HepG2 (cell line): ENCODE measurements around the gene RTBDN. TPM values are rescaled to one million over a fixed set of nuclear protein-coding genes. Genes with fewer than 3 reads are reported as not detected.

Source experiments
- FOXA1 ChIP-seq, 2 experiments: fragments of 450-650 bp in 1 of 2; sonication (generic) in 1 of 2; formaldehyde crosslinking in 1 of 2; IDR thresholded peaks; 2 replicates each; pipeline versions ENCODE4 v1.4.0 to v1.6.1; 2016 to 2020; ENCODE audit warnings: missing genetic modification reagents in 1 of 2
- MEIS1 ChIP-seq: sonication (generic); formaldehyde crosslinking; IDR thresholded peaks from 2 replicates; pipeline ENCODE4 v1.9.0; 2021; ENCODE audit warnings: mild to moderate bottlenecking, missing genetic modification reagents, moderate library complexity, borderline replicate concordance
- MTF2 ChIP-seq: sonication (generic); formaldehyde crosslinking; IDR thresholded peaks from 2 replicates; pipeline ENCODE4 v1.5.0; 2020; ENCODE audit warnings: missing genetic modification reagents, borderline replicate concordance
- NFKB2 ChIP-seq: sonication (generic); formaldehyde crosslinking; IDR thresholded peaks from 2 replicates; pipeline ENCODE4 v1.4.0; 2020; ENCODE audit warnings: missing genetic modification reagents, borderline replicate concordance
- SIN3A ChIP-seq: IDR thresholded peaks from 2 replicates; pipeline ENCODE4 v1.6.1; 2011; ENCODE audit warnings: low read depth, mild to moderate bottlenecking, control low read depth, low read length, borderline replicate concordance
- SNAPC2 ChIP-seq: sonication (generic); formaldehyde crosslinking; IDR thresholded peaks from 2 replicates; pipeline ENCODE4 v1.8.1; 2022; ENCODE audit warnings: mild to moderate bottlenecking, missing genetic modification reagents
- ZNF556 ChIP-seq: sonication (generic); formaldehyde crosslinking; IDR thresholded peaks from 2 replicates; pipeline ENCODE4 v1.4.0; 2020; ENCODE audit warnings: mild to moderate bottlenecking, missing genetic modification reagents, borderline replicate concordance
- ZNF883 ChIP-seq: sonication (generic); formaldehyde crosslinking; IDR thresholded peaks from 2 replicates; pipeline ENCODE4 v1.5.1; 2020; ENCODE audit warnings: mild to moderate bottlenecking, missing genetic modification reagents; ENCODE audit errors: not compliant biosample characterization
- polyA plus RNA-seq, 8 experiments: library from polyadenylated mRNA; depleted of rRNA in 3 of 8; stranded (reverse) in 7 of 8; unstranded in 1 of 8; fragments of >200 nt; fragmentation: Illumina TruSeq in 4 of 8; extraction: Trizol in 4 of 8; gene quantifications; 2 replicates each; pipeline versions ENCODE4 v1.2.1 to v1.2.3, GENCODE V29; 2011 to 2016; ENCODE audit warnings: low read depth in 4 of 8, missing spikeins in 1 of 8, mixed read lengths in 1 of 8; ENCODE audit not compliant: insufficient read depth in 1 of 8
- total RNA-seq, 5 experiments: library from RNA; depleted of rRNA; stranded (reverse); fragments of >200 nt; fragmentation: Illumina TruSeq; extraction: Trizol; gene quantifications; 2 replicates each; pipeline ENCODE4 v1.2.3, GENCODE V29; 2016; ENCODE audit warnings: low read depth in 1 of 5
- TF ChIP-seq, protein P1 (sequence below): sonication (generic); formaldehyde crosslinking; conservative IDR thresholded peaks from 2 replicates; pipeline ENCODE4 v1.8.0; 2022; ENCODE audit warnings: mild to moderate bottlenecking, moderate library complexity, missing genetic modification reagents
- TF ChIP-seq, protein P2 (sequence below): fragments of 450-650 bp; IDR thresholded peaks from 2 replicates; pipeline ENCODE4 v1.6.1; 2016
- TF ChIP-seq, protein P3 (sequence below): sonication (generic); formaldehyde crosslinking; IDR thresholded peaks from 2 replicates; pipeline ENCODE4 v1.4.0; 2020; ENCODE audit warnings: missing genetic modification reagents, borderline replicate concordance
- TF ChIP-seq, protein P4 (sequence below): IDR thresholded peaks from 2 replicates; pipeline ENCODE4 v1.6.1; 2012; ENCODE audit warnings: inconsistent platforms

Gene RTBDN
- total and polyA plus RNA-seq, 2 of the 13 experiments (the other 11 are each of a cell fraction or from before 2014, with no cell fraction given): 0.27 to 0.48 TPM

DNA sequence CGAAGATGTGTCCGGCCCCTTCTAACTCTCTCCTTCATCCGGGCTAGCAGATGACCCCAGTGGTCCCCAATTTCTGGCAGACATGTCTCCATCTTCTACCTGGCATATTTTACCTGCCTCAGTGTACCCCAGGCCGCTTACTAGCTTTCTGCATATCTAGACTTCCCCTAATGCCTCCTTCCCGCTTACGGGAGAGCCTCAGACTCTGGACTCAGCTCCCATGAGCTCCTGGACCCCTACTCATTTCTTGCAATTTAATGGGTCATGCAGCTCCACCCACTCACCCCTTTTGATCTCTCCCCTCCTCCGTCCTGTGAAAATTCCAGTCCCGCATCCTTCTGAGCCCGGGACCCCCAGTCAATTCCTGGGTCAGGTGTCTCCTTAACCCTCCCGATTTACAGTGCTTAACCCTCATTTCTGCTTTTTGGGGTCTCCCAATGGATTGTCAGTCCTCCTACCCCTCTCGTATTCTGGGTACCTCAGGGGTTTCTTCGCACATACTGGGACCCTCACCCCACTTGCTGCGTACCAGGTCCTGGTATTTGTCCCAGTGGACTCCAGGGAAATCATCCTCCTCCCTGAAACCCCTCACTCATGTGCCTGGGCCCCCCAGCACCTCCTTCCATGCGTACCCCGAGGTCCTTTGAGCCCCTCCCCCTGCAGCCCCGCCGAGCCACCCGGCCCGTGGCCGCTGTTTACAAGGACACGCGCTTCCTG, 43.6 kb downstream of the RTBDN start (continued):
- TF ChIP-seq, protein P1, sequence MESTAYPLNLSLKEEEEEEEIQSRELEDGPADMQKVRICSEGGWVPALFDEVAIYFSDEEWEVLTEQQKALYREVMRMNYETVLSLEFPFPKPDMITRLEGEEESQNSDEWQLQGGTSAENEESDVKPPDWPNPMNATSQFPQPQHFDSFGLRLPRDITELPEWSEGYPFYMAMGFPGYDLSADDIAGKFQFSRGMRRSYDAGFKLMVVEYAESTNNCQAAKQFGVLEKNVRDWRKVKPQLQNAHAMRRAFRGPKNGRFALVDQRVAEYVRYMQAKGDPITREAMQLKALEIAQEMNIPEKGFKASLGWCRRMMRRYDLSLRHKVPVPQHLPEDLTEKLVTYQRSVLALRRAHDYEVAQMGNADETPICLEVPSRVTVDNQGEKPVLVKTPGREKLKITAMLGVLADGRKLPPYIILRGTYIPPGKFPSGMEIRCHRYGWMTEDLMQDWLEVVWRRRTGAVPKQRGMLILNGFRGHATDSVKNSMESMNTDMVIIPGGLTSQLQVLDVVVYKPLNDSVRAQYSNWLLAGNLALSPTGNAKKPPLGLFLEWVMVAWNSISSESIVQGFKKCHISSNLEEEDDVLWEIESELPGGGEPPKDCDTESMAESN (CRISPR knock-in tag): no peak
- TF ChIP-seq, protein P2, sequence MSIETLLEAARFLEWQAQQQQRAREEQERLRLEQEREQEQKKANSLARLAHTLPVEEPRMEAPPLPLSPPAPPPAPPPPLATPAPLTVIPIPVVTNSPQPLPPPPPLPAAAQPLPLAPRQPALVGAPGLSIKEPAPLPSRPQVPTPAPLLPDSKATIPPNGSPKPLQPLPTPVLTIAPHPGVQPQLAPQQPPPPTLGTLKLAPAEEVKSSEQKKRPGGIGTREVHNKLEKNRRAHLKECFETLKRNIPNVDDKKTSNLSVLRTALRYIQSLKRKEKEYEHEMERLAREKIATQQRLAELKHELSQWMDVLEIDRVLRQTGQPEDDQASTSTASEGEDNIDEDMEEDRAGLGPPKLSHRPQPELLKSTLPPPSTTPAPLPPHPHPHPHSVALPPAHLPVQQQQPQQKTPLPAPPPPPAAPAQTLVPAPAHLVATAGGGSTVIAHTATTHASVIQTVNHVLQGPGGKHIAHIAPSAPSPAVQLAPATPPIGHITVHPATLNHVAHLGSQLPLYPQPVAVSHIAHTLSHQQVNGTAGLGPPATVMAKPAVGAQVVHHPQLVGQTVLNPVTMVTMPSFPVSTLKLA: 0 out of 2 replicates have a peak, but pooled peaks have one; percentile 96
- TF ChIP-seq MTF2: no peak
- no peak for TF ChIP-seq ZNF883
- TF ChIP-seq, protein P3, sequence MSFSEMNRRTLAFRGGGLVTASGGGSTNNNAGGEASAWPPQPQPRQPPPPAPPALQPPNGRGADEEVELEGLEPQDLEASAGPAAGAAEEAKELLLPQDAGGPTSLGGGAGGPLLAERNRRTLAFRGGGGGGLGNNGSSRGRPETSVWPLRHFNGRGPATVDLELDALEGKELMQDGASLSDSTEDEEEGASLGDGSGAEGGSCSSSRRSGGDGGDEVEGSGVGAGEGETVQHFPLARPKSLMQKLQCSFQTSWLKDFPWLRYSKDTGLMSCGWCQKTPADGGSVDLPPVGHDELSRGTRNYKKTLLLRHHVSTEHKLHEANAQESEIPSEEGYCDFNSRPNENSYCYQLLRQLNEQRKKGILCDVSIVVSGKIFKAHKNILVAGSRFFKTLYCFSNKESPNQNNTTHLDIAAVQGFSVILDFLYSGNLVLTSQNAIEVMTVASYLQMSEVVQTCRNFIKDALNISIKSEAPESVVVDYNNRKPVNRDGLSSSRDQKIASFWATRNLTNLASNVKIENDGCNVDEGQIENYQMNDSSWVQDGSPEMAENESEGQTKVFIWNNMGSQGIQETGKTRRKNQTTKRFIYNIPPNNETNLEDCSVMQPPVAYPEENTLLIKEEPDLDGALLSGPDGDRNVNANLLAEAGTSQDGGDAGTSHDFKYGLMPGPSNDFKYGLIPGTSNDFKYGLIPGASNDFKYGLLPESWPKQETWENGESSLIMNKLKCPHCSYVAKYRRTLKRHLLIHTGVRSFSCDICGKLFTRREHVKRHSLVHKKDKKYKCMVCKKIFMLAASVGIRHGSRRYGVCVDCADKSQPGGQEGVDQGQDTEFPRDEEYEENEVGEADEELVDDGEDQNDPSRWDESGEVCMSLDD: peak; percentile 79; the same call in 1 of the 2 replicates
- TF ChIP-seq, protein P4, sequence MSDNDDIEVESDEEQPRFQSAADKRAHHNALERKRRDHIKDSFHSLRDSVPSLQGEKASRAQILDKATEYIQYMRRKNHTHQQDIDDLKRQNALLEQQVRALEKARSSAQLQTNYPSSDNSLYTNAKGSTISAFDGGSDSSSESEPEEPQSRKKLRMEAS: peak; percentile 99
- TF ChIP-seq SIN3A: 0 out of 2 replicates have a peak, but pooled peaks have one; percentile 22
- TF ChIP-seq FOXA1 (IDR thresholded peaks at IDR 0.05): no peak
- TF ChIP-seq FOXA1 (CRISPR knock-in tag; IDR thresholded peaks at IDR 0.05): peak; percentile 97
- TF ChIP-seq SNAPC2 (CRISPR knock-in tag): 0 out of 2 replicates have a peak, but pooled peaks have one; percentile 64
- TF ChIP-seq NFKB2 (CRISPR knock-in tag): no peak
- TF ChIP-seq ZNF556: 0 out of 2 replicates have a peak, but pooled peaks have one; percentile 30
- TF ChIP-seq MEIS1 (CRISPR knock-in tag): 0 out of 2 replicates have a peak, but pooled peaks have one; percentile 0
